ENCODE measurements around the gene VPREB1.
"Not testable (repeated sequence)": the region's sequence is repeated elsewhere in the genome, so short reads cannot be mapped to it uniquely, and the experiment has no call there.

The VPREB1 gene

DNA sequence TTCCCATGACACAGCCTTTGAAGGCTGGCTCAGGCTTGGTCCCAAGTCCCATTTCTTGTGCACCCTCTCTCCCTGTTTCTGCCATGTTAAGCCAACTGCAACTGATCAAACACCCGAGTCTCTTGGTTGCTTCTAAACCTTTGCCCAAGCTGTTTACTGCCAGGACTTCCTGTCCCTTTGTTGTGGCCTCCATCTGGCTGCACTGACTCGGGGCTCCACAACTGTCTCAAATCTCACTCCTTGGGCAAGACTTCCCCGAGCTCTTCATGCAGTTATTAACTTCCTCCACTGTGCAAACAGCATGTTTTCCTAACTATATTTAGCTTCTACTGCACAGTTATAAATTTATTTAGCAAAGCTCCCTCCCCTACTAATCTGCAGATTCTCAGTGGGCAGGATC, 4.3 kb downstream of the VPREB1 start:
- TF ChIP-seq, protein P1, sequence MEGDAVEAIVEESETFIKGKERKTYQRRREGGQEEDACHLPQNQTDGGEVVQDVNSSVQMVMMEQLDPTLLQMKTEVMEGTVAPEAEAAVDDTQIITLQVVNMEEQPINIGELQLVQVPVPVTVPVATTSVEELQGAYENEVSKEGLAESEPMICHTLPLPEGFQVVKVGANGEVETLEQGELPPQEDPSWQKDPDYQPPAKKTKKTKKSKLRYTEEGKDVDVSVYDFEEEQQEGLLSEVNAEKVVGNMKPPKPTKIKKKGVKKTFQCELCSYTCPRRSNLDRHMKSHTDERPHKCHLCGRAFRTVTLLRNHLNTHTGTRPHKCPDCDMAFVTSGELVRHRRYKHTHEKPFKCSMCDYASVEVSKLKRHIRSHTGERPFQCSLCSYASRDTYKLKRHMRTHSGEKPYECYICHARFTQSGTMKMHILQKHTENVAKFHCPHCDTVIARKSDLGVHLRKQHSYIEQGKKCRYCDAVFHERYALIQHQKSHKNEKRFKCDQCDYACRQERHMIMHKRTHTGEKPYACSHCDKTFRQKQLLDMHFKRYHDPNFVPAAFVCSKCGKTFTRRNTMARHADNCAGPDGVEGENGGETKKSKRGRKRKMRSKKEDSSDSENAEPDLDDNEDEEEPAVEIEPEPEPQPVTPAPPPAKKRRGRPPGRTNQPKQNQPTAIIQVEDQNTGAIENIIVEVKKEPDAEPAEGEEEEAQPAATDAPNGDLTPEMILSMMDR (conservative IDR thresholded peaks at IDR 0.05; ENCODE audit: low read depth, low read length): no peak
- no peak overlapping the region for H3K4me3 ChIP-seq (ENCODE audit: low read depth, low read length)
- no peak for DNase-seq (ENCODE audit: low read depth)

DNA sequence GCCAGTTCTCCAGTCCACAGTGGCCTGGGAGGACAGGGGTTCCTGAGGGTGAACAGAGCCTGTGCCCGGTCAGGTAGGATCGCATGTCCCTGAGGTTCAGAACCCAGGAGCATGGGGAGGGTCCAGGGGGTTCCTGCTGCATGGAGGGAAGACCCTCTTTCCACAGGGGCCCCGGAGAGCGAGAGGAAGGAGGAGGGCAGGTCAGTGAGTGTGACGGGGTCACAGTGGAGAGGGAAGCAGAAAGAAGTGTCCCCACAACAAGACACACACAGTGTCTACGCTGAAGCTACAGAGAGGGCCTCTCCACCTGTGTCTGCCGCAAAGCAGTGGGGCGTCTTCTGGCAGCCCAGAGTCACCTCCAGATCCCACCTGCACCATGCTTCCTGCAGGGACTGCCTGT, 6.1 kb downstream of the VPREB1 start:
- not testable (repeated sequence) for DNase-seq (ENCODE audit: low read depth); H3K4me3 ChIP-seq (ENCODE audit: low read depth, low read length)

DNA sequence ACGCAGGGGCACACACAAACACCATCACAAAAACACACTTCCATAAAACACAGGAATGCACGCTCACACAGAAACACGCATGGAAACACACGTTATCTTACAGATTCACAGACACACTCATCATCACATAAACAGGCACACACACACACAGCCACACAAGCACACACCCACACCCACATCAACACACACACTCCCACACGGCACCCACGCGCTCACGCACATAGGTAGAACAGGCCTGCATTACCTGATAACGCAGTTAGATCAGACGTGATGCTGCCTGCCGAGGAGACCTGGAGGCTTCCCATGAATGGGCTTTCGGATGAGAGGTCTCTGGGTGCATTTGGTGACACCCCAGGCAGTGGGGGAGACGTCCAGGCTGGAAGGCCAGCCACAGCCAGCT, 11.5 kb downstream of the VPREB1 start:
- H3K4me3 ChIP-seq (ENCODE audit: low read depth, low read length); DNase-seq (ENCODE audit: low read depth): not testable (repeated sequence)

DNA sequence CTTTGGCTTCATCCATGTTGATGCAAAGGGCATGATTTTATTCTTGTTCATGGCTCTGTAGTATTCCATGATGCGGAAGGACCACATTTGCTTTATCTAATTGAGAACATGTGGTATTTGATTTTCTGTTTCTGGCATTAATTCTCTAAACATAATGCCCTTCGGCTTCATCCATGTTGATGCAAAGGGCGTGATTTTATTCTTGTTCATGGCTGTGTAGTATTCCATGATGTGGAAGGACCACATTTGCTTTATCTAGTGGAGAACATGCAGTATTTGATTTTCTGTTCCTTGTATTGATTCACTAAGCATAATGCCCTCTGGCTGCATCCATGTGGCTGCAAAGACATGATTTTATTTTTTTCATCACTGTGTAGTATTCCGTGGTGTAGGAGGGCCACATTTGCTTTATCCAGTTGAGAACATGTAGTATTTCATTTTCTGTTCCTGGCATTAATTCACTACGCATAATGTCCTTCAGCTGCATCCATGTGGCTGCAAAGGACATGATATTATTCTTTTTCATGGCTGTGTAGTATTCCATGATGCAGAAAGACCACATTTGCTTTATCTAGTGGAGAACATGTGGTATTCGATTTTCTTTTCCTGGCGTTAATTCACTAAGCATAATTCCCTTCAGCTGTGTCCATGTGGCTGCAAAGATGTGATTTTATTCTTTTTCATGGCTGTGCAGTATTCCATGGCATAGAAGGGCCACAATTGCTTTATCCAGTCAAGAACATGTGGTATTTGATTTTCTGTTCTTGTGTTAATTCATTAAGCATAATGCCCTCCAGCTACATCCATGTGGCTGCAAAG, 14.2 kb downstream of the VPREB1 start:
- not testable (repeated sequence) for DNase-seq (ENCODE audit: low read depth)

DNA sequence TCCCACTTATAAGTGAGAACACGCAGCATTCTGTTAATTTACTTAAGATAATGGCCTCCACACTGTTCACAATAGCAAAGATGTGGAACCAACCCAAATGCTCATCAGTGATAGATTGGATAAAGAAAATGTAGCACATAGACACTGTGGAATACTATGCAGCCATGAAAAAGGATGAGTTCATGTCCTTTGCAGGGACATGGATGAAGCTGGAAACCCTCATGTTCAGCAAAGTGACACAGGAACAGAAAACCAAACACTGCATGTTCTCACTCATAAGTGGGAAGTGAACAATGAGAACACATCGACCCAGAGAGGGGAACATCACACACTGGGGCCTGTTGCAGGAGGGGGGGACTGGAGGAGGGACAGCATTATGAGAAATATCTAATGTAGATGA, 15.6 kb downstream of the VPREB1 start:
- H3K4me3 ChIP-seq (ENCODE audit: low read depth, low read length); DNase-seq (ENCODE audit: low read depth): not testable (repeated sequence)

More for the DNA sequence above, 14.2 kb downstream of the VPREB1 start:
- H3K4me3 ChIP-seq (ENCODE audit: low read depth, low read length): not testable (repeated sequence)

DNA sequence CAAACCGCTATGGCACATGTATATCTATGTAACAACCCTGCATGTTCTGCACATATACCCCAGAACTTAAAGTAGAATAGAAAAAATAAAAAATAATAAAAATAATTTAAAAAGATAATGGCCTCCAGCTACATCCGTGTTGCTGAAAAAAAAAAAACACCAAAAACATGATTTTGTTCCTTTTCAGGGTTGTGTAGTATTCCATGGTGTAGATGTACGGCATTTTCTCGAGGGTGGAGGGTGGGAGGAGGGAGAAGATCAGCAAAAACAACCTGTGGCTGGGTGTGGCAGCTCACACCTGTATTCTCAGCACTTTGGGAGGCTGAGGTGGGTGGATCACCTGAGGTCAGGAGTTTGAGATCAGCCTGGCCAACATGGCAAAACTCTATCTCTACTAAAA, 16.0 kb downstream of the VPREB1 start:
- H3K4me3 ChIP-seq (ENCODE audit: low read depth, low read length); DNase-seq (ENCODE audit: low read depth): not testable (repeated sequence)

DNA sequence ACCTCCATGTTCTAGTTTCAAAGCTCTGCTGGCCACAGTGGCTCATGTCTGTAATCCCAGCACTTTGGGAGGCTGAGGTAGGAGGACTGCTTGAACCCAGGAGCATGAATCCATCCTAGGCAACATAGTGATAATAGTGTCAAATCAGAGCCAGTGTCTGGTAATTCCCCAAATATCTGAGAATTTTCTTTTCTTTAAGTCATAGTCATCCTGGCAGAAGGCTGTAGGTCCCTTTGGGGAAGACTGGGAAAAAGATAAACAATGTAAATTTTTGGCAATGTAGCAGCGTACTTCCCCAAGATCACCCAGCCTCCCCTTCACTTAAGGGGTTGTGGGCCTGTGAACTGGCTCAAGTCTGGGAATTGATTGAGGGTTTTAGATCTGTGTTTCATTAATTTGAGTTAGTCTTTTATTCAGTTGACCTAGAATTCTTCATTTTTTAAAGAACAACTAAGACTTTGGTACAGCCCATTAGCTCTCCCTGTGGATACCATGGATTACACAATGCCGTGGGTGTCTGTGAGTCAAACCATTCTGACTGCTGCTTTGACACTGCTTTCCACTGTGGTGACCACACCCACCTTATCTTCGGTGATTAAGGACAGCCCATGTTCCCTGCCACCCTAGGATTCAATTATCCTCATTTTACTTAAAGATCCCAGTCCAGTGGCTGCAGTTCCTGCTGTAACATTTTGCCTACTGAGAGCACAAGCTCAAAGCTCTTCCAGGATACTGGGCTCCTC, 17.9 kb downstream of the VPREB1 start:
- peak; percentile 37 for DNase-seq (ENCODE audit: low read depth)
- not testable (repeated sequence) for H3K4me3 ChIP-seq (ENCODE audit: low read depth, low read length)

DNA sequence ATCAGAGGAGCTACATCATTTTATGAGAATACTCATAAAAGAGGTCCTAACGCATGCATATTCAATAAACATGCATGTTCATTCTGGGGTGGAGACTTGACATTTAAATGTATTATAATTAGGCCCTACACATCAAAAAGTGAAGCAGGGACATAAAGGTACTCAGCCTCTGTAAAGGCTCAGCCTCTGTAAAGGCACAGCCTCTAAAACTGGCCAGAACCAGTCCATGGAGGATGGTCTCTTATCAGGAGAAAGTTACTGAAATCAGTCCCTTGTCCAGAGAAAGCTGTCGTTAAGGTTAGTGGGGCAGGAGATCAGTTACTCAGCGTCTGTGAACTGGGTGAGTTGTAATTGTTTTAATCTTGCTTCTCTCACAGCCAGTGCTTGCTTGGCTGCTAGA, 19.2 kb downstream of the VPREB1 start:
- DNase-seq (ENCODE audit: low read depth): not testable (repeated sequence)

DNA sequence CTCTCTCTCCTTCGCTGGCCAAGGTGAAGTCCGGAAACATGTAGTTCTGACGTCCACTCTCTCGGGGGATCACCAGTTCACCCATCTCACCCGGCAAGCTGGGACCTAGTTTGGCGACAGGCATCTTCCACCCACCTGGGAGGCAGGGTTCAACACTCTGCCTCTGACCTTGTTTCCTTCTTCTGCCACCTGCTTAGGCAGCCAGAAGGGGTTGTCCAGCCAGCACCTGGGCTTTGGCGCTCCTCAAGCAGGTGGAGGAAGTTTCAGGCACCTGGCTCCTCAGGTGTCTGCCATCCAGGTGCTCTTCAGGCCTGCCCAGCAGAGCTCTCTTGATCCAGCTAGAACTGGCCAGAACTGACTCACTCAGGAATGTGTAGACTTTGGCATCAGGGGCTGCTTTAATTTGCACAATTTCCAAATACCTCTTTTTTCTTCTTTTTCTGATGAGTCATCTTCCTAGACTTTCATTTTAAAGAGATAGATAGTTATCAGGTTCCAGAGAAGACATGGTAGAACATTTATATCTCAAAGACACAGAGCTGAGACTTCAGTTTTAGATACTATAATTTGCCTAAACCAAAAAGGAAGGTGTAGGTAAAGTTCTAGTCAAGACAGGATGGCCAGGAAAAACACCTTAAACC, 25.6 kb downstream of the VPREB1 start:
- DNase-seq (ENCODE audit: low read depth); H3K4me3 ChIP-seq (ENCODE audit: low read depth, low read length): not testable (repeated sequence)

More for the DNA sequence above, 19.2 kb downstream of the VPREB1 start:
- H3K4me3 ChIP-seq (ENCODE audit: low read depth, low read length): not testable (repeated sequence)

DNA sequence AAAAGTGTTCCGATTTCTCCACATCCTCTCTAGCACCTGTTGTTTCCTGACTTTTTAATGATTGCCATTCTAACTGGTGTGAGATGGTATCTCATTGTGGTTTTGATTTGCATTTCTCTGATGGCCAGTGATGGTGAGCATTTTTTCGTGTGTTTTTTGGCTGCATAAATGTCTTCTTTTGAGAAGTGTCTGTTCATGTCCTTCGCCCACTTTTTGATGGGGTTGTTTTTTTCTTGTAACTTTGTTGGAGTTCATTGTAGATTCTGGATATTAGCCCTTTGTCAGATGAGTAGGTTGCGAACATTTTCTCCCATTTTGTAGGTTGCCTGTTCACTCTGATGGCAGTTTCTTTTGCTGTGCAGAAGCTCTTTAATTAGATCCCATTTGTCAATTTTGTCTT, 32.8 kb downstream of the VPREB1 start:
- not testable (repeated sequence) for H3K4me3 ChIP-seq (ENCODE audit: low read depth, low read length); DNase-seq (ENCODE audit: low read depth)

DNA sequence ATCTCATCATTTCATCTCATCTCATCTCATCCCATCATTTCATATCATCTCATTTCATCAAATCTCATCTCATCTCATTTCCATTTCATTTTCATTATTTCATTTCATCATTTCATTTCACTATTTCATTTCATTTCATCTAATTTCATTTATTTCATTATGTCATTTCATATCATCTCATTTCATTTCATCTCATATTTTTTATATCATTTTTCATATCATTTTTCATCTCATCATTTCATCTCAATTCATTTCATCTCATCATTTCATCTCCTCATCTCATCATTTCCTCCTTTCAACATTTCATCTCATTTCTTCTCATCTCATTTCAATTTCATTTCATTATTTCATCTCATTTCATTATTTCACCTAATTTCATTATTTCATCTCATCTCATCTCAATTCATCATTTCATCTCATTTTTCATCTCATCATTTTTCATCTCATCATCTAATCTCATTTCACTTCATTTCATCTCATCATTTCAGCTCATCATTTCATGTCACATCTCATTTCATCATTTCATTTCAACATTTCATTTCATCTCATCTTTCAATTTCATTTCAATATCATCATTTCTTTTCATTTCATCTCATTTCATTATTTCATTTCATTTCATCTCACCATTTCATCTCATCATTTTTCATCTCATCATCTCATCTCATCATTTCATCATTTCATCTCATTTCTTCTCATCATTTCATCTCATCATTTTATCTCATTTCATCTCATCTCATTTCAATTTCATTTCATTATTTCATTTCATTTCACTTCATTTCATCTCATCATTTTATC, 40.6 kb downstream of the VPREB1 start:
- H3K4me3 ChIP-seq (ENCODE audit: low read depth, low read length); DNase-seq (ENCODE audit: low read depth): not testable (repeated sequence)

DNA sequence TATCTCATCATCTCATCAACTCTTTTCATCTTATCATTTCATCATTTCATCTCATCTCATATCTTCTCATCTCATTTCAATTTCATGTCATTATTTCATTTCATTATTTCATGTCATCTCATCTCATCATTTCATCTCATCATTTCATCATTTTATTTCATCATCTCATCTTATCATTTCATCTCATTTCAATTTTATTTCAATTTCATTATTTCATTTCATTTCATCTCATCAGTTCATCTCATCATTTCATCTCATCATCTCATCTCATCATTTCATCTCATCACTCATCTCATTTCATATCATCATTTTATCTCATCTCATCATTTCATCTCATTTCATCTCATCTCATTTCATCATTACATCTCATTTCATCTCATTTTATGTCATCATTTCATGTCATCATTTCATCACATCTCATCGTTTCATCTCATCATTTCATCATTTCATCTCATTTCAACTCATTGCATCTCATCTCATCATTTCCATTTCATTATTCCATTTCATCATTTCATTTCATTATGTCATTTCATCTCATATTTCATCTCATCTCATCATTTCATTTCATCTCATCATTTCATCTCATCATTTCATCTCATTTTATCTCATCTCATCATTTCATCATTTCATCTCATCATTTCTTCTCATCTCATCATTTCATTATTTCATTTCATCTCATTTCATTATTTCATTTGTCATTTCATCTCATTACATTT, 42.0 kb downstream of the VPREB1 start:
- not testable (repeated sequence) for H3K4me3 ChIP-seq (ENCODE audit: low read depth, low read length); DNase-seq (ENCODE audit: low read depth)

DNA sequence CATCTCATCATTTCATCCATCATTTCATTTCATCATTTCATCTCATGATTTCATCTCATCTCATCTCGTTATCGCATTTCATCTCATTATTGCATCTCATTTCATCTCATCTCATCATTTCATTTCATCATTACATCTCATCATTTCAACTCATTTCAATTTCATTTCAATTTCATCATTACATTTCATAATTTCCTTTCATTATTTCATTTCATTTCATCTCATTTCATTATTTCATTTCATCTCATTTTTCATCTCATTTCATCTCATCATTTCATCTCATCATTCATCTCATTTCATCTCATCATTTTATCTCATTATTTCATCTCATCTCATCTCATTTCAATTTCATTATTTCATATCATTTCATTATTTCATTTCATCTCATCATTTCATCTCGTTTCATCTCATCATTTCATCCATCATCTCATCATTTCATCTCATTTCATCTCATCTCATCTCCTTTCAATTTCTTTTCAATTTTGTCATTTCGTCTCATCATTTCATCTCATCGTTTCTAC, 42.6 kb downstream of the VPREB1 start:
- not testable (repeated sequence) for H3K4me3 ChIP-seq (ENCODE audit: low read depth, low read length); DNase-seq (ENCODE audit: low read depth)

DNA sequence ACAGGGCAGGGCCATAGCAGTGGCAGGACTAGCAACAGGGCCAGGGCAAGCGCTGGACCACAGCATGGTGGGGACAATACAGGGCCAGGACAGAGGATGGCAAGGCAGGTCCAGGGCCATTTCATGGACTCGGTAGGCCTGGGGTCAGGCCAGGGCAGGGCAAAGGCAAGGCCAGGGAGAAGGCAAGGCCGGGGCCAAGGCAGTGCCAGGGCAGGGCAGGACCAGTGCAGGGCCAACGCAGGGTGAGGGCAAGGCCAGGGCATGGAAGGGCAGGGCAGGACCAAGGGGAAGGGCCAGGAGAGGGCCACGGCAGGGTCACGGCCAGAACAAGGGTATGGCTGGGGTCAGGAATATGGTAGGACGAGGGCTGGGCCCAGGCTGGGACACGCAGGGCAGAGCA, 45.1 kb downstream of the VPREB1 start:
- H3K4me3 ChIP-seq (ENCODE audit: low read depth, low read length); DNase-seq (ENCODE audit: low read depth): not testable (repeated sequence)

DNA sequence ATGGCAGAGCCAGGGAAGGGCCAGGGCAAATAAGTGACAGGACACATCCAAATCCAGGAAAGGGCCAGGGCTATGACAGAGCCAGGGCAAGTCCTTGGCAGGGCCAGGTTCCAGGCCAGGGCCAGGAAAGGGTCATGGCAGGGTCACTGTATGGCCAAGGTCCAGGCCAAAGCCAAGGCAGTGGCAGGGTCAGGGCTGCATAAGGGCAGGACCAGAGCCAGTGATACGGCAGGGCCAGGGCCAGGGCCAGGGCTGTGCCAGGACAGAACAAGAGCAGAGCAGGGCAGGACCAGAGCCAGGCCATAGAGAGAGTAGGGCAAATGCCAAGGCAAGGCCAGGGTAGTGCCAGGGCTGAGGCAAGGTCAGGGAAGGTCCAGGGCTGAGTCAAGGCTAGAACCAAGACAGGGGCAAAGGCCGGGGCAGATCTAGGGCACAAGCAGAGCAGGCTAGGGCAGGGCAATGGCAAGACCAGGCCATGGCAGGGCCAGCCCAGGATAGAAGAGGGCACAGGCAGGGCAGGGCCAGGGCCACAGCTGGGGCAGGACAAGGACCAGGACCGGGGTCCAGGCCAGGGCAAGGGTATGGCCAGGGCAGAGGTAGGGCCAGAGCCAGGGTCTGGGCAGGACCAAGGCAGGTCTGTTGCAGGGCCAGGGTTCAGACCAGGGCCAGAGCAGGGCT, 46.7 kb downstream of the VPREB1 start:
- H3K4me3 ChIP-seq (ENCODE audit: low read depth, low read length); DNase-seq (ENCODE audit: low read depth): not testable (repeated sequence)

DNA sequence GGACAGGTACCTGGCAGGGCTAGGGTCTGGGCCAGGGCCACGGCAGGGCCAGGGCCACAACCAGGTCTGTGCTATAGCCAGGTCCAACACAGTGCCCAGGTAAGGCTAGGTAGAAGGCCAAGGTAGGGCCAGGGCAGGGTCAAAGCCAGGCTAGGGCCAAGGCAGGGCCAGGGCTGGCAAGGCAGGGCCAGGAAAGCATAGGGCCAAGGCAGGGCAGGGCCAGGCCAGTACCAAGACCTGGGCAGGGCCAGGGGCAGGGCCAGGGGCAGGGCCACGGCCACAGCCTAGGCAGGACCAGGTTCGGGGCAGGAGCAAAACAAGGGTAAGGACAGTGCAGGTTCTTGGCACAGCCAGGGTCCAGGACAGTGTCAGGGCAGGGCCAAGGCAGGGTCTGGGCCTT, 48.1 kb downstream of the VPREB1 start:
- not testable (repeated sequence) for H3K4me3 ChIP-seq (ENCODE audit: low read depth, low read length); DNase-seq (ENCODE audit: low read depth)
